HG03097 (cell line): ENCODE results near the gene ASPN.

Experiments
- ATAC-seq: cut with Tn5 transposase; IDR thresholded peaks from one replicate; pipeline ENCODE4 v1.9.1; 2021; ENCODE audit not compliant: unreplicated experiment, low FRiP score

Gene ASPN

GRCh38 chr9:92506184-92506857 lies 24.0 kb upstream of the ASPN start:
- no peak for ATAC-seq

- no peak for ATAC-seq
Observed at GRCh38 chr9:92504881-92505280, 22.6 kb upstream of the ASPN start.

DNA sequence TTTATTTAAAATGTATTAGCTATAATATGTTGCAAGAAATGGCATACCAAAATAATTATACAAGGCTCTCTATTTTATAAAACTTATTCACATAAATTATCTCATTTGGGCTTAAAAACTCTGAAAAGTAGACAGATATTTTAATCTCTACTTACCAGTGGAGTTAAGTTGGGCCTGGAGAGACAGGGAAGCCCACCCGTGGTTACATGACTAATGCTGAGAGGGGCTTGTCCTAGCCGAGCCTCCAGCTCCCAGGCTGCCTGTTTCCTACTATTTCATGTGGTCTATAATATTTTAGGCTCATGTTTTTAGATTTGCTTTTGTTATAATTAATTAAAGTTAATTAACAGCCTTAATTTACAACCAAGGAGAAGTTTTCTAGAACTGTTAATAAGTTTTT lies 20.9 kb upstream of the ASPN start:
- no peak for ATAC-seq

DNA sequence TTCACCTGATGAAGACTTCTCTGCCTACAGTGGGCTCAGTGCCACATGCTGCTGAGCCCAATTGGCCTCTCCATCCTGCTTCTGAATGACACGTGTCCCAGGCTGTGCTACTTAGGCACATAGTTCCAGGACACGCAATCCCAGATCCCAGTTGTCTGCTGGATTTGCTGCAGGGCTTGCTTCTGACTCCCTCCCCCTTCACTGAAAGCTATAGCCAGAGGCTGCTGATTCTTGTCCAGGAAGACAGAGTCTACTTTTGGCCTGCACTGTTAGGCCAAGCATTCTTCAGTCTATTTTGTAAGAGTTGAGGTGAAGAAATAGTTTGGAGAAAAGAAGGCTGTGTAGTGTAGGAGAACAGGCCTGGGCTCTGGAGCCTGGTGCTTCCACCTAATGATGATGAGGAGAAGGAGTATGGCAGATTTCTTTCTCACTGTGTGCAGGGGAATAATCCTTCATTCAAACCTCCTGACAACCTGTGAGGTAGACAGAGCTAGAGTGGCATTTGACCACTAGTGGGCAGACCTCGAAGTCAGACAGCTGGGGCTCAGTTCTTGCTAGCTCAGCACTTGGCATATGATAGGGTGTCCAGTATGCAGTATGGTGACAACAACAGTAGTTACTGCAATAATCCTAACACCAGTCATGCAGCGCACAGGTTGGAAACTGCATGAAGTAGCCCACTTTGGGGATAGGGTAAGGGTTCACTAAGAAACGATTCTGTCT lies 19.5 kb upstream of the ASPN start:
- no peak for ATAC-seq

DNA sequence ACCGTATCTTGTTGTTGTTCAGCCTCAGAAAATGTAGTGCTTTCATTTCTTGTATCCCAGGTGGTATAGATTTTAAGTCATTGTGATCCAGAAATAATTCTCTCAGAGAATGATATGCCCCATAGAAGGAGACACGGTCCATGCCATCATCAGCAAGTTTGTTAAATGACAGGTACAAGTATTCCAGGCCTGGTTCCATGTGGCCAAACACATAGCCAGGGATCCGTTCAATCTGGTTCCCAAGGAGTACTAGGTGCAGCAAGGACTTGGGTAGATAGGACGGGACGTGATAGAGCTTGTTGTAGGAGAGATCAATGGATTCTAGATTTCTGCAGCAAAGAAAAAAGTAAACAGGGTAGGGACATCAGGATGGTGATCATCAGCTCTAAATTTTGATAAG lies 18.4 kb upstream of the ASPN start:
- no peak for ATAC-seq

- no peak for ATAC-seq
Observed at GRCh38 chr9:92499701-92500100, 17.4 kb upstream of the ASPN start.

DNA sequence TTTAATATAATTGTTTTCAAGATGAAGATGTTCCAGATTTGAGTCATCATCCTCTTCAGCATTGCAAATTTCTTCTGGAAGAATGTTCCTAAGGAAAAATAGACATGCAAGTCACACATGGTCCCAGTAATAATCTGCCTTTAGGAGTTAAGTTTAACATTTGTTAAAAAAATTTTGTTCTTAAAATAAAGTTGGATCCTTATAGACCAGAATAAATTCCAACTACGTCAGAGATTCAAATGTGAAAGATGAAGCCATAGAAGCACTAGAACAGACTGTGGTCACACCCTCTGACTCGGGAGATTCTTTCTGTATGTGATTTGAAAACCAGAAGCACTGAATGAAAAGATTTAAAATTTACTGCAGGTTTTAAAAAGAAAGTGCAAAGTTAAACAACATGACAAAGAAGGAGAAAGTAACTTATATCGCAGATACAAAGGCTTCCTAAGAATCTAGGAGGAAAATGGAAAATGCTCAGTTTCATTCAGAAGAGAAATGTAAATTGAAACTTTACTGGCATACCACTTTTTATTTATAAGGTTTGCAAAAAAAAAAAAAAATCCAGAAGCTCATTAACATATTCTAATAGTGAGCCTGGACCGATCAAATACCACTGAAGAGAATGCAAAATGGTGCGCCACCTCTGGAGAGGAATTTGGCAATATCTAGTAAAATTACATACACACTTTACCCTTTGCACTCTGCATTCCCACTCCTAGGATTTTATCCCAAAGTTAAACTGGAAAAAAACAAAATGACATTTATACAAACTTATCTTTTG lies 14.3 kb upstream of the ASPN start:
- ATAC-seq: no peak

- ATAC-seq: no peak
Observed at GRCh38 chr9:92494856-92495255, 12.6 kb upstream of the ASPN start.

DNA sequence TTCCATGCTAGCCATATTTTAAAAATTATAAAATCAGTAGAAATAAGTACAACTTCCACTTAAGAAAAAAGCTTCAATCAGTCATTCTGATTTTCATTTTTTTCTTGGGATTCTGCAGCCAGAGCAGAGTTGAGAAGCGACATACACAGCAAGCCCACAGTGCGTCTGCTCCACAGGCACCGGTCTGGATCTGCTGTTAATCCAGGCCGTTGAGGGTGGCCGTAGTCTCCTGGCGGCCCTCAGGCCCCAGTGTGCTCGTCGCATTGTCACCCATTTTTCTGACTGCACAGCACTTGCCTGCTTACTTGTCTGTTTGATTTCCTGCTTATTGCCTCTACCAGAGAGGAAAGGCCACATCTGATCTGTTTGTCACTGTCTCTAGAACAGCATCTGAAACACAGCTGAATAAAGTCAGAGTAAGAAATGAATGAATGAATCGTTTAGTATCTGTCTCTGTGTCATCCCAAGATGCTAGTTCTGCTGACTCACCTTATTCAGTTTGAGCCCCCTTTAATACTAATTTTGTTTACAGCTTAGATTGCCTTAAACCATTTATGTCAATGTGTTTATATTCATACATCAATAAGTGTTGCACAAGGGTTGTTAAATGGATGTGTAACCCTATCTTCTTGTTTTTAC lies 11.6 kb upstream of the ASPN start:
- no peak for ATAC-seq

GRCh38 chr9:92492781-92493401 lies 10.6 kb upstream of the ASPN start:
- ATAC-seq: no peak

- ATAC-seq: no peak
Observed at GRCh38 chr9:92488681-92489550, 6.6 kb upstream of the ASPN start.

DNA sequence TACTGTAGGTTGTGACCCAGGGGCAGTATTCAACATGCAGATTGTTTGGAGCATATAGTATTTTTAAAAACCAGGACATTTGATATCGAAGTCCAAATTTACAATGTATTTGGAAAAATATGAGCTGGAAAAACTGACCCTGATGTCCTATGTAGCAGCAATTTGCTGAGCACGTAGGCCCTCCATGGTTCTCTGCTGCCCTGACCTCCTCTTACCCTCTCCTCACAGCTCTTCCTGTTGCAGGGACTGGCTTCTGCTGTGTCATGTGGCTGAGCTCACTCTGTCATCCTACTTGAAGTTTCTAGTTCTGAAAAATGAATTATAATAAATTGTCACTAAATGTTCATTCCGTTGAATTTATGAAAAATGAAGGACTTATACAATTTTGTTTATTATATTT lies 4.1 kb upstream of the ASPN start:
- no peak for ATAC-seq

GRCh38 chr9:92484563-92484962 lies 2.3 kb upstream of the ASPN start:
- ATAC-seq: no peak

GRCh38 chr9:92483627-92484545 lies 1.6 kb upstream of the ASPN start:
- ATAC-seq: no peak

DNA sequence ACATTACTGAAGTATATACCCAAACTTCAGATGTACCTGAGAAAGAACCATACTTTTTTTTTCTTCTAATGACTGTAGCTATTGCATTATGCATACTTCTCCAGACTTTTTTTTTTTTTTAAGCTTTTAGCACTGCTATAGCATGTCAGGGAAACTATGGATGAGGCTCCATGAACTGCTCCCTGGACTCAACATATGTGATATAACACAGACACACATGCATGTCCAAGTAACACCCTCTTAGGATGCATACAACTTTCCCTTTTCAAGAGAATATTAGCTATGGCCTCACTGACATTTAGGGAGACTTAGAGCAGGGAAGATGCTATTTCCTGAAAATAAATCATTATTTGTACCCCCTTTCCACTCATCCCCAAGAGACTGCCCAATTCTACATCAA lies 499 bp upstream of the ASPN start:
- ATAC-seq: no peak

DNA sequence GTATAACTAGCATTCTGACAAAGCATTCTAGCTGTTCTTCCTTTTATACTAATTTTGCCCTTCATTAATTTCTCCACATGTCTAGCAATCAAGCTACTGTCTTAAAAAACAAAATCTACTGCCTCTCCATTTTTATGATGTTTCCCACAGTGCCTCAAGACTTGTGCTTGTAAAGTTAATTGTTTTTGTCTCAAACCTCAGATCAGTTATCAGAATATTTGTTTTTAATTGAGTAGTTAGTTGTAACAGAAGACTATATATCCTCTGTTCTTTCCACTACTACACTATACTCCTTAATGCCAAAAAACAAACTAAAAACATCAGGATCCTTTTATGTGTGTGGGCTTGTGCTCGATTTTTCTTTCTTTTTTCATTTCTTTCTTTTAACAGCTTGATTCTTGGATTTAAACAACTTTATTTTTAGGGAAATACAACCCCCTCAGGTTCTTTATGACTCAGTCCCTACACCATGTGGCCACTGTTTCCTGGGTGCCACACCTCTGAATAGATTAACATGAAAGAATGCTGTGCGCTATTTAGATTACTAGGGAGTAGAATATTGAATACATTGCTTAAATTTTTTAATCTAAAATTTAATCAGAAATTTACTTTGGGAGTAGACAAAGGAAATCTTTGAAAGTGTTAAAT lies 1.2 kb downstream of the ASPN start:
- ATAC-seq: no peak

- no peak for ATAC-seq
Observed at GRCh38 chr9:92480291-92480771, 2.0 kb downstream of the ASPN start.

DNA sequence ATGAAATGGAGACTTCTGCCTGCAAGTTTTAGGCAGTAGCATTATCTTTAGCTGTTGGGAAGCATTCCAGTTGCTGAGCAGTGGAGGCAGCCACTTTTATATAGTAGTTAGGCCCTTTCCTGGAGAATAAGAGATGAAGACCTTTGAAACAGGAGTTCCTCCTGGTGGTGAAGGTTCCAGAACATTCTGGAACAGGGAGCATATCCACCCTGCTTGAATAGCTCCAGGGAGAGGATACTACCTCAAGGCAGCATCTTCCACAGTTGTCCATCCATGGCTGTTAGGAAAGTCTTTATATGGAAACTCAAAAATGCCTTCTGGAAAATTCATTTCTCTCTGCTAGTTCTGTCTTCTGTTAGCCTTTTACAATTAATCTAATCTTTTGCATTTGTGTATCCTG lies 3.0 kb downstream of the ASPN start:
- ATAC-seq: no peak
